GM18868 (cell line): ENCODE results near the gene SAP30BP.

Experiments used
- ATAC-seq: cut with Tn5 transposase; IDR thresholded peaks from one replicate; pipeline ENCODE4 v1.9.1; 2021; ENCODE audit warnings: mild to moderate bottlenecking, moderate library complexity; ENCODE audit not compliant: unreplicated experiment

The SAP30BP gene

DNA sequence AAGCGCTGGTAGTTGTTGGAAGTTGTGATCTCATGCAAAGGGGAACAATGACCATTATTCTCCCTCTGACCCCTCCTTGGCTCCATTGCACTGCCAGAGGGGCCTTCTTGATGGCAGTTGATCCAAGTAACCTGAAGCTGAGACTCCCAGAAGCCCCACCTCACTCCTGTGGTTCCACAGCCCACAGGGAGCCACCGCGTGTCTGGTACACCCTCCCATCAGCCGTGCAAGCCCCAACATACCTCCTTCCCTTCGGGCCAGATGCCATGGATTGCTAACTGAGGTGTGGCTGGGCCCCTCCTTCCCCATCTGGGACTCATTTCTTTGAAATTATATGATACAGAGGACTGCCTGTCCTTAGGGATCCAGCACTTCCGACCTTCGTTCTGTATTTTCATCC lies 17.8 kb downstream of the SAP30BP start:
- no peak for ATAC-seq

DNA sequence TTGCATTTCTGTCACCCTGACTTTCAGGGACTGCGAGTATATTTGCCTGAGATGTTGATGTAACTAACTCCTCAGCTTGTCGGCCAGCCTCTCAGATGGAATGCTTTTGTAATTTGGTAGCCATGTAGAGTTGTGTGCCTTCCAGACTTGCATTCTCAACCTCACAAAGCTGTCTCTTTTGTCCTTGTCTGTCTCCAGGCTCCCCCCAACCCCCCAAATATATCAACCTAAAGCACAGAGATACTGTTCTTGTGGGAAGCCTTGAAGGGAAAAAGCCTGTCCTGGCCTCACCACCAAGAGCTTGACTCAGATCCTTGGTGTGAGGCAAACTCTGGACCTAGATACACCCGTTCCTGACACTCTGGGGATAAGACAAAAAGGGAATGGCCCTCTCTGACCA lies 18.4 kb downstream of the SAP30BP start:
- no peak for ATAC-seq

DNA sequence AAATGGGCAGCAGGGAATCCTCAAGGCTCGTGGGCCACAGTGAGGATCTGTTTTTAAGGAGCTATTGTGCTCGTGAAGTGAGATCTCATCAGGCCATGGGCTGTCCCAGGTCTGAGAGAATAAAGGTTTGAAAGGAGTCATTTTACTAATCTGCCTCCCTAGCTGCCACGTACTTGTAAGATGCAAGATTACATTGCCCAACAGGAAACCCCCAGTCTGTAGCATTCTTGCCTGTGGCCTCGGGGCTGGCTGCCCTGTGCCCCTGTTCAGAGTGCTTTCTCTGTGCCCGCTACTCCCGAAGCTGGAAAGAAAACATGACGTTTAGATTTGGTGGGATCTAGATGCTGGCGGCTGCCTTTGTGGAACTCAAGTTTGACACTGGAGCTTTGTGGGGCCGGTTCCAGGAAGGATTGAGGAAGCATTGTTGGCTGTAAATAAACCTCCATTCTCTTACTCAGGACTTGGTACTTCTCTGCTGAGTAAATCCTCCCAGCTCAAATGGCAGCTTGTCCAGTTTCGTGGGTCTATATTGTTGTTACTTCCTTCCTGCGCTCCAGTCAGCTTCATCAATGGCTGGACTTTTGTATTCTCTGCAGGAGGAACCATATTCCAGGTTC lies 21.2 kb downstream of the SAP30BP start:
- no peak for ATAC-seq

DNA sequence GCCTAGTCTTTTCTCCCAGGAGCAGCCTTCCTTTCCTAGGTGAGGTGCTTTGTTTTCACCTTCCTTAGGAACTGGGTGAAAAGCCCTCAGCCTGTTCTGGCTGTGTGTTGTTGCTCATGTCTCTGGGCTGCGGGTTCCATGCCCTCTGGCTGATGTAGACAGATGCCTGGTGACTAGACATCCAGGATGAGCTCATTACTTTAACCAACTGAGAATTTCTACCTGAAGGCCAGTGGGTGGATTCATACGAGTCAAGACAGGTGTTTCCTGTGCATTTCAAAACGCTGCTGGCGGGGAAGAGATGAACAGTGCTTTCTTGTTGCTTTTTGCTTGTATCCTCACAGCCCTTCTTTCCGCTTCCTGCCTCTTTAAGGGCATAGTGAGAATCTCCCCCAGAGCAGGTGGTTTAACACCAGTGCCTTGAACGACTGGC lies 22.3 kb downstream of the SAP30BP start:
- ATAC-seq: peak; percentile 49

DNA sequence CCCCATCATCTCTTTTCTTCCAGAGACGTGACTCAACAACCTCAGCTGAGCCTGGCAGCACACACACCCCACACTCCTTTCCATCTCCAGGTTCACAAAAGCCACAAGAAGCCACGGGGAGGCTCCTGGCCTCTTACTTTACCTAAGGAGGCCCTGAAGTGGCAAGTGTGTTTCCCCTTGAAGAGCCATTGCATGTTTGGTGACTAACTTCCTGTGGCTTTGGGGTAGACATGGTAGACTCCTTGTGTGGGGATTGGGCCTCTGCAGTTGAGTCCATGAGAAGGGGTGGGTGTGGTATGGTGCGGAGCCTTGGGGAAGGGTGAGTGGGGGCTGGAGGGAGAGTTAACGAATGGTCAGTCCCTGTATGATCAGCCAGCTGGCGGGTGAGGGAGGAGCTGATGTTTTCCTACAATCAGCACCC lies 24.2 kb downstream of the SAP30BP start:
- no peak for ATAC-seq

DNA sequence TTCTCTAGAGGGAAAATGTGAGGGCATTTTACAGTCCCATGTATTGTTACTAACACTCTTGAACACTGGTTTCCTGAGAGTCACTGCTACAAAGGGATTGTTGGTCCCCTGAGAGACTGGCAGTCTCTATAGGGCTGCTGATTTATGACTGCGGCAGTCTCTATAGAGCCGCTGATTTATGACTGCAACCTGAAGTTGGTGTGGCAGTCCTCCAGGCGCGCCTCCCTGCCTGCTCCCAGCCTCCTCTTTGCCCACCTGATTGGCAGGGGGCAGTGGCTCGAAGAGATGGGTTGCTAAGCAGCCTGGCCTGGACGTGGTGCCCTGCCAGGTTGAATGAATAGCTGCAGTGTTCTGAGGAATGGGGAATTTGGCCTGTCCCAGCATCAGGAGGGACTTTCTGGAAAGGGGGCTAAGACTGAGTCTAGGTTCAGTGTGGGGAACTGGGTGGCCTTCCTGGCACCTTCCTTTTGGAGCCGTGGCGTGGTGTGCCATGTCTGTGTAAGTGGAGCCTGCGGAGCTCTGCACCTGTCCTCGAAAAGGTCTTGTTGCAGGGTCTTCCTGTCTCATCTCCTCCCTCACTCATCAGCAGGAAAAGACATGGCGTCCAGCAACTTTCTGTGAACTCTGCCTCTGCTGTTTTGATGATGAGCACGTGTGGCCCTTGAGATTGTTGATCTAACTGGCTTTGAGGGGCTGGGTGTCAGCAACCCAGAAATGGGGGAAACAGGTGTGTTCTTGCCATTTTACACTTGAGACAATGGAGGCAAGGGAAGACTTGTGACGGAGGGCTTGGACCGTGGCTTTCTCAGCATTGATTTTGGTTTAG lies 24.9 kb downstream of the SAP30BP start:
- ATAC-seq: no peak

DNA sequence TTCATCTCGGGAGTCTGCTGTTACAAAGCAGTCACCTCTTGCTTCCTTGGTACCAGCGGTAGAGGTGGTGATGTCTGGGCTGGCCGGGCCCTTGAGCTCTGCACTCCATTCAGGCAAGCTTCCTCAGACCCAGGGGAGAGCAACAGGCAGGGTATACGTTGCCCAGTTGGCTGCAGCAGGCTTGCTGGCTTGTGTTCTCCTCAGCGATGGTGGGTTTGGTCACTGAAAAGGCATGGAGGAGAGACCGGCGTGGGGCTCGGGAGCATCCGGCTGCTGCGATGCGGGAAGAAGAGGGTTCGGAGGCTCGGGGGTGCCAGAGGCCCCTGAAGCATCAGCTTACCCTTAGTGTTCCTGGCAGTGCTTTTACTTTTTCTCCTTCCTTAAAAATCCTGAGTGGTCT lies 25.8 kb downstream of the SAP30BP start:
- no peak for ATAC-seq

DNA sequence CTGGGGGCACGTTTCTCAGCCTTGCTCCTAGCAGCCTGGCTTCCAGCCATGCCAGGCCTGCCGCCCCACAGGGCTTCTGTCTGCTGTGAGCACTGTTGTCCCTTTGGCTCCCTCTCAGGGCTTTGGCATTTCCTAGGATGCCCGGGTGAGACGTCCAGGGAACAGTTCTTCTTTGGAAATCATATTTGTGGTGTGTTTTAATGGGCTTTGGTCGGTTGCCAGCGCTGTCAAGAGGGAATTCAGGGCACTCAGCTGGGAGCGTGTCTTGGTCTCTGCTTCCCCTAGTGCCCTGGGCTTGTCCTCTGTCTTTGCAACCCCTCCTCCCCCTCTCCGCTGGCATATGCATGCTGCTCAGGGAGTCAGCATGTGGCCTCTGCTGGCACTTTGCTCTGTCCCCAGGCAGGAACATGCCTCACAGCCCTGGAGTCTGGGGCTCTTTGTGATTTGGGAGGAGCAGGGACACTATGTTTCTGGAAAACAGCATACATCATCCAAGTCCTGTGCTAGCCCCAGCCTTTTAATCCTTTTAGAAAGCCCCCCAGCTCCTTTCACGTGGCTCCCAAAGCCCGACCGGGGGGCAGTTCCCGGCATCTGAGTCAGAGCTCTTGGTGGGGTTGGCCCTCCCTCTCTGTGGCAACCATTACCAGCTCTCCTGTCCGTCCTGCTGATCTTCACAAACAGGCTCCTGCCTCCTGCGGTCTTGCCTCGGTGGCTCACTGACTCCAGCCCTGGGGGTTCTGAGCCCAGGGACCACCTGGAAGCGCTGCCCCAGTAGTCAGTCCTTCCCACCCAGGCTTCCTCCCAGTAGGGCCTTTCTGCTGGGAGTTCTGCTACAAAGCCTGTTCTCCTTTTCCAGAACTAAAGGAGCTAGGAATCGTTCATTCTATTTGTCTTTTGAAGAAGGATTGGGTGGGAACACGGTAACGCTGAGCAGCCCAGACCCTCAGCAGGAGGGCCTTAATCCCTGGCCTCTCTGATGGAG lies 26.7 kb downstream of the SAP30BP start:
- no peak for ATAC-seq

DNA sequence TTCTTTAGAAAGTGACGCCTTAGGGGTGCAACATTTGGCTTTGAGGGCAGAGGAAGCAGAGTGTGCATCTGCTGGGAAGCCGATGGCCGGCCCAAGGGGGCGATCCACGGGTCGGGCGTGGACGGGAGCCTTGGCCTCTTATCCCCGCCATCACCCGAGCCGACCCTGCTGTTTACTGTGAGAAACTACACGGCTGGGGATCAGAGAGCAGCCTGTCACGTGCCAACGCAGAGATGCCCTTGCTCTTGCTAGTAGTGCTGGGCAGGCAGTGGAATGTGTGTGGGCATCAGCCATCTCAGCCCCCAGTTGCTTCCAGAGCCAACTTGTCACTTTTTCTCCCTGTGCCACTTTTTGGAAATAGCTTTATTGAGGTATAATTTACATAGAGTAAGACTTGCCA lies 27.4 kb downstream of the SAP30BP start:
- no peak for ATAC-seq

DNA sequence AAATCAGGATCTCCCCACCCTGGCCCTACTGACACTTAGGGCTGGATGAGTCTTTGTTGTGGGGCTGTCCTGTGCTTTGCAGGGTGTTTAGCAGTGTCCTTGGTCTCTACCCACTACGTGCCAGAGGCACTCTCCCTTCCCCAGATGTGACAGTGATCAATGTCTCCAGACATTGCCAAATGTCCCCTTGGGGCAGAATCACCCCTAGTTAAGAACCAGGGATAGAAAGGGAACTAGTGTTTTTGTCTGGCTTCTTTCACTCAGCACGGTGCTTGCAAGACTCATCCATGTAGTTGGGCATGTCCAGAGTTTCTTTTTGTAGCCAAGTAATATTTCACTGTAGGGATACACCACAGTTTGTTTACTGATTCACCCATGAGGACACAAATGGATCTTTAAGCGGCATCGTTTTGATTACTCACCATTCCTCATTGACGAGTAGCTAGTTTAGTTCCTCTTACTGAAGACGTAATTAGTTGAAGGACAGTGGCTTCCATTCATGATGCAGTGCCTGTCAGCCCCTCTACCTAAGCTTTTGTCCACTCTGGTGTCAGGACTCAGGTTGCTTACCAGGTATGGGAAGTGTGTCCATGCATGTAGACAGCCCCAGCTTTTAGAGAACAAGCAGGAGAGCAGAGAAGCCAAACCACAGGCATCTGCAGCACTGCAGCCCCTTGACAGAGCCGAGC lies 28.1 kb downstream of the SAP30BP start:
- no peak for ATAC-seq

DNA sequence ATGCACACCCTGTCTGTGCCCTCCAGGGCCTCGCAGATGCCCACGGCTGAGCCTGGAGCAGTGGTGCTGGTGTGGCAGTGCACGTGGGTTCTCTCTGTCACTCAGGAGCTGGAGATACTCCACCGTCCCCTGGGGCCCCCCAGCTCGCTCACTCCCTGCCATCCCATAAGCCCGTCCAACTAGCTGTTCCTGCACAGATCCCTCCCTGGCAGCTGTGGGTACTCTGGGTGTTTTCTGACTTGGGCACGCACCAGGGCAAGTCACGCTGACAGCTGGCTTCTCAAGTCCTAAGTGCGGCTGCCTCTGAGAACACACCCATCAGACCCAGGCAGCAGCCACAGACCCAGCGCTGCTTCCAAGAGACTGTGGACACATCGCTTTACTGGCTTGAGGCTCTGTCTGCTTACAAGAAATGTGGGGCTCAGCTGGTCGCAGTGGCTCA lies 28.7 kb downstream of the SAP30BP start:
- no peak for ATAC-seq

DNA sequence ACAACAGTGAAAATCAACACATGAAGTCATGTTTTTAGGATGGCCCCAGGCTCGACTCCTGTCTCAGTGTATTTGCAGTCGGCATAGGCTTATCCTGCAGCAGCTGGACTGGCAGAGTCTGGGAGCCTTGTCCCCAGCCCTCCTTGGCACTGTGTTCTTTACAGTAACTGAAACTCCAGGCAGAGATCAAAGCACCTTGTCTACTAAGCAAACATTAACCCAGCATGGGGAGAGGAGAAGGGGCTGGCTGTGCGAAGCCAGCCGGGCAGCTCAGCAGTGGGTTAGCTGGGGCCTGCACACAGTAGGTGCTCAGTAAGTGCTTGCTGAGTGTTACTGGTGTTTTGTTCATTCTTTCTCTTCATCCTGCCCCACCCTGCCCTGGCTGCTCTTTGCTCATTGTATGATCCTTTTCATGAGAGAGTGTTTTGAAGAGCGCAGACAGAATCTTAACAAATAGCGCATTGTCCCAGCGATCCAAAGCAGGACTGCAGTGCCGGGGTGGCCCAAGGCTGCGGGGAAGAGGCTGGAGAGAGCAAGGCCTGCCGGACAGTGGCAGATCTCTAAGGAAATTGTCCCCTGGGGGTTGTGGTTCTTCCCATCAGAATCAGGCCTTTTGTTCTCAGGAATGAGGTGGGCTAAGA lies 30.6 kb downstream of the SAP30BP start:
- no peak for ATAC-seq

DNA sequence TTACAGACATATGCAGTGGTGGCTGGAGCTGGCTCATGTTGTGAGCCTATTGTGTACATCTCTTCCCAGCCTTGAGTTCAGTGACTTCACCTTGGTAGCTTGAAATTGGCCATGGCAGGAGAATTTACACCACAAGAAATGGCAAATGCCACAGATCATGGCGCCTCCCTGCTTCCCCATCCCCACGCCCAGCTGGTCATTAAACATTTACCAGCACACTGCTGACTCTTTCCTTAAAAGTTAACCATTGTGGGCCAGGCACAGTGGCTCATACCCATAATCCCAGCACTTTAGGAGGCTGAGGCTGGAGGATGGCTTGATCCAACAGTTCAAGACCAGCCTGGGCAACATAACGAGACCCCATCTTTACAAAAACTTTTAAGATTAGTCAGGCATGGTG lies 31.5 kb downstream of the SAP30BP start:
- ATAC-seq: no peak

DNA sequence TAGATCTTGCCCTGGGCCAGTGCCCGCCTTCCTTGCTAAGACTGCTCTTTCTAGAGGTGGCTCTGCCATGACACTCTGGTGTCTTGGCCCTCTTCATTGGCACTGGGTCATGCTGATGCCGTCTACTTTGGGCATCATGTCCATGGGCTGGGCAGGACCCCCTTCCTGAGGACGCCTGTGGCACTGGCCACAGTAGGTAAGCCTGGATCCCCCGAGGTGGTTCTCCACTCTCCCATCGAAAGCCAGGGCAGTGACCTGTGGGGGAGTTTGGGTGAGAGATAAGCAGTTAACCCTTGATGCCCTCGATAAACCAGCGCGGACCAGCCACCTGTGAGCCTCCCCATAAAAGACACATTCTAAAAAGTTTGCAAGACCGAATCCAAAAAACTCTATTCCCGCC lies 34.1 kb downstream of the SAP30BP start:
- ATAC-seq: no peak

DNA sequence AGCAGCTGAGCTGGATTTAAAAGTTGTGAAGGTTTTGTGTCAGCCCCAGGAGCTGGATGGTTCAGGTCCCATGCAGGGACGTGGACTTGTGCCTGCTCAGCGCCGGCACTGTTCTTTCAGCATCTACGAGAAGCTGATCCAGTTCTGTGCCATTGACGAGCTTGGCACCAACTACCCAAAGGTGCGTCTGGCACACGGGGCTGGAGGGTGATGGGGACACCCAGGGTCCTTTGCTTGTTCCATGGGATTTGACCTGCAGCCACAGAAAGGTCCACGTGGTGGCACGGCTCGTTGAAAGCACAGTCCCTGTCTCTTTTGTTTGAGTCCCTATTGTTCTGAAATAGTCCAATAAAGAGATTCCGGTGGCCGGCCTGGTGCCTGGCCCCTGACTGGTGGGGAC lies 36.1 kb downstream of the SAP30BP start:
- ATAC-seq: no peak

DNA sequence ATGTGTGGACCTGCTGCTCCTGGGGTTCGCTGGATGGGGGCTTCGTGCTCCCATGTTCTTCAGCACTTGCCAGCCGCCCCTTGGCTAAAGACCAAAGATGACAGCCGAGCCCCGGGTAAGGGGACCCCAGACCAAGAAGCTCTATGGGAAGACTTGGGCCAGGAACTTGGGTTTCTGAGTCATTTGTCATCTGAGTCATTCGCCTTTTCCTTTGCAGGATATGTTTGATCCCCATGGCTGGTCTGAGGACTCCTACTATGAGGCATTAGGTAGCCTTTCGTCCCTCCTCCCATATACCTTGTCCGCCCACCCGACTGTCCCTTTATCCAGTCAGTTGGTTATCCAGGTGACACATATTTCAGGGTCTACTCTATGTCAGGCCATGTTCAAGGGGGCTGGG lies 36.5 kb downstream of the SAP30BP start:
- ATAC-seq: no peak

DNA sequence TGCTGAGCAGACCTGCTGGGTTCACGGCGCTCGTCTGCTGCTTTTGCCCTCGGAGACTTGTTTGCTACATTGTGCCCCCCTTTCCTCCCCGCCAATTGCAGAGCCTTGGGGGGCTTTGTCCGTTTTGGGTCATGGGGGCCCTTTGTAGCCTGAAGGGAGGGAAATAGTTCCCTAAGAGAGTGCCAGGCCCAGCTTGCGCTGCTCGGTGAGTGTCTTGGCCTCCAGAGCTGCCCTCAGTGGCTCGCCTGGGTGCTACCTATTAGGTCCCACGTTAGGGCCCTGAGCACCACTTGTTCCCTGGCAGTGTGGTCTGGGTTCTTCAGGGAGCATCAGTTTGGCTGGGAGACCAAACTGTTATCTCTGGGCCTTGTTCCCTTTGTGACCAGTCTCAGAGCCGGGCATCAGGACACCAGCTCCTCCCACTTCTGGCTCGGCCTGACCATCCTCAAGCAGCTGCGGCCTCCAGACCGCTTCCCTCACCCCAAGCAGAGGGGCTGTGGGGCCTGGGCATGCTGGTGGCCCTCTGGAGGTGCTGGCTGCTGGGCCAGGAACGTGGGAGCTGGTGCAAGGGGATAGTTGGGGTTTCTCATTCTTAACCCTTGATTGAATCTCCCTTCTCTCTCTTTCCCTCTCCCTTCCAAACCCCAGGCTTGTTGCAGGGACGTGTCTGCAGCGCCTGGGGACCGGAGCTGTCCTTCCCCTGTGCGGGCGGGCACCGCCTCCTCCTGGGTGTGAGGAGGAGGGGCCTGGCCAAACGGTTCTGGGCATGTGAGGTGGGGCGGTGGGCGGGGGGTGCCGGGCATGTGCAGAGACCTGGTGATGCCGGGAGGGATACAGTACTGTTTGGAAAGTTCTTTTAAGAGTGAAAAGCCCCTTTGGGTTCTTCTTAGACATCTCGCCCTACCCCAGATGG lies 38.1 kb downstream of the SAP30BP start:
- ATAC-seq: no peak

DNA sequence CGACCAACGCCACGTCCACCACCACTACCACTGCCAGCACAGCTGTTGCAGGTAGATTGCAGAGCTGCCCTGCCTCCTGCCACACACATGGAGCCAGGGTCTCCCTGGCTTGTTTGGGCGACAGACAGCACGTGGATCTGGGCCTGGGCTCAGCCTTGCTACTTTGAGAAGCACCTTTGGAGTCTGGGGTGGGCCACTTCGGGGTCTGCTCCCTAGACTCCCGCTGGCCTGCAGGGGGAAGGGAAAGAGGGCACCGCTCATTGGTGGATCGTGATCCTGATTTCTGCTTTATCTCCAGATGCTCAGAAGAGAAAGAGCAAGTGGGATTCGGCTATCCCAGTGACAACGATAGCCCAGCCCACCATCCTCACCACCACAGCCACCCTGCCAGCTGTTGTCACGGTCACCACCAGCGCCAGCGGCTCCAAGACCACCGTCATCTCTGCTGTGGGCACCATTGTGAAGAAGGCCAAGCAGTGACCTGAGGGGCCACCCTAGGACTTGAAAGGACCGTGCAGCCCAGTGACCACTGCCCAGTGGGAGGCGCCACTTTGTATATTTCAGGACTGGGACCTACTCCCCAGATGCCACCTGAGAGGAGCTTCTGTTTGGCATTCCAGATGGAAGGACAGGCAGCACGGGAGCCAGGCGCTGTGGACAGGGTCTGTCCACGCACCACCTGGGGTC lies 39.0 kb downstream of the SAP30BP start:
- no peak for ATAC-seq
